Right cardiac atrium (tissue), 5 donors: ENCODE measurements around the gene HLA-DQA1. TPM values are rescaled to one million over a fixed set of nuclear protein-coding genes. Genes with fewer than 3 reads are reported as not detected.
"Not testable (repeated sequence)": the region's sequence is repeated elsewhere in the genome, so short reads cannot be mapped to it uniquely, and the experiment has no call there.

Source experiments
- ATAC-seq, 2 donors: fragments of 200-7000 bp; cut with Tn5 transposase; one replicate each; pipeline versions ENCODE4 v1.8.0 to v1.9.1; 2020; ENCODE audit warnings: moderate library complexity in 2 of 2, mild to moderate bottlenecking in 1 of 2
- DNase-seq, 3 donors: peaks; one replicate each; pipeline ENCODE4 v3.0.0-alpha.2; 2020
- H3K27ac ChIP-seq: one replicate; pipeline ENCODE4 v1.5.1; 2013; ENCODE audit warnings: mild to moderate bottlenecking, low read length, control low read depth, moderate library complexity
- H3K27me3 ChIP-seq: one replicate; pipeline ENCODE4 v1.6.1; 2013; ENCODE audit not compliant: control insufficient read depth, insufficient read depth
- H3K4me1 ChIP-seq: one replicate; pipeline ENCODE4 v1.6.1; 2013; ENCODE audit warnings: low read length; ENCODE audit not compliant: control insufficient read depth, insufficient read depth
- H3K4me3 ChIP-seq: one replicate; pipeline ENCODE4 v1.5.1; 2013; ENCODE audit warnings: low read length, control low read depth
- H3K9me3 ChIP-seq: one replicate; pipeline ENCODE4 v1.6.1; 2013; ENCODE audit warnings: low read length; ENCODE audit not compliant: control insufficient read depth
- WGBS: extraction: QIAGEN DNeasy Blood & Tissue Kit; methylation state at CpG from one replicate; pipeline ENCODE4 v1.1.7; 2013; 5-methylcytosine and 5-hydroxymethylcytosine counted together
- intact Hi-C, 4 donors: fragments of 100-400 bp; cut with DNase I; formaldehyde crosslinking; loops; one replicate each; pipeline versions ENCODE4 v1.11.0 to v1.14.0; 2022 to 2023
- polyA plus RNA-seq: library from polyadenylated mRNA; stranded (reverse); fragments of 200-250 nt; gene quantifications from one replicate; pipeline ENCODE4 v1.2.3, GENCODE V29; 2013
- total RNA-seq, 4 donors: library from RNA; stranded (reverse); fragmentation: NEBNext Ultra II Directional; extraction: Animal tissue kit (Norgen Biotek cat#: 25700); gene quantifications; one replicate each; pipeline ENCODE4 v1.2.1, GENCODE V29; 2021
- donor health status: healthy with polysubstance abuse.
- donor health status: DM: no; HTN: yes; CAD: no.
- donor health status: DM: no; HTN: no; CAD: no.
- donor health status: DM: no; HTN: yes; CAD: no; lungs with severe emphysema.
- donor health status: DM: yes; HTN: yes; CAD: no.

HLA-DQA1 gene
- total and polyA plus RNA-seq, 5 donors, result 6.0 to 18.4 (median 7.7) TPM

GRCh38 chr6:32639440-32640394, 2.5 kb downstream of the HLA-DQA1 start:
- Histone ChIP-seq H3K4me1 (no peaks in the 10 kb centered on the region), H3K9me3 (no peaks in the 10 kb centered on the region), H3K27me3 (no peaks in the 10 kb centered on the region), H3K27ac (no peak overlapping the region), H3K4me3 (no peak overlapping the region)
- intact Hi-C loops, result loop anchor here in 1 of 4 donors (5.0 kb wide), 1 partner anchor 108 kb away; no protein-coding TSS in a partner anchor
- DNase-seq, result no peak
- ATAC-seq, result no peak
- WGBS, result 79% methylated on average over 8 of the region's 8 CpGs

GRCh38 chr6:32641122-32641521, 3.9 kb downstream of the HLA-DQA1 start:
- H3K4me1 ChIP-seq, result no peaks in the 10 kb centered on the region
- DNase-seq (no peak), ATAC-seq (no peak)
- H3K9me3 ChIP-seq, result no peaks in the 10 kb centered on the region
- no peak overlapping the region for H3K27ac ChIP-seq
- WGBS, result 87% methylated on average over 6 of the region's 6 CpGs
- no peaks in the 10 kb centered on the region for H3K27me3 ChIP-seq
- no peak overlapping the region for H3K4me3 ChIP-seq
- intact Hi-C loops, result loop anchor here in 1 of 4 donors (5.0 kb wide), 1 partner anchor 106 kb away; no protein-coding TSS in a partner anchor

GRCh38 chr6:32641785-32642719, 4.8 kb downstream of the HLA-DQA1 start:
- intact Hi-C loops, result loop anchor here in 1 of 4 donors (5.0 kb wide), 1 partner anchor 105 kb away; no protein-coding TSS in a partner anchor
- not testable (repeated sequence) for DNase-seq

GRCh38 chr6:32642720-32643106, 5.5 kb downstream of the HLA-DQA1 start:
- H3K4me3 ChIP-seq, result no peak overlapping the region
- H3K27me3 ChIP-seq, result no peaks in the 10 kb centered on the region
- no peaks in the 10 kb centered on the region for H3K4me1 ChIP-seq
- no peak overlapping the region for H3K27ac ChIP-seq
- intact Hi-C loops, result loop anchor here in 1 of 4 donors (5.0 kb wide), 1 partner anchor 105 kb away; no protein-coding TSS in a partner anchor
- 81% methylated on average over 6 of the region's 6 CpGs for WGBS
- no peak for DNase-seq
- H3K9me3 ChIP-seq, result no peaks in the 10 kb centered on the region
- no peak for ATAC-seq

More at GRCh38 chr6:32641785-32642719, 4.8 kb downstream of the HLA-DQA1 start:
- not testable (repeated sequence) for H3K9me3 ChIP-seq, ATAC-seq, H3K27ac ChIP-seq, H3K27me3 ChIP-seq, H3K4me1 ChIP-seq, H3K4me3 ChIP-seq
- WGBS, result 61% methylated on average over 2 of the region's 2 CpGs

GRCh38 chr6:32643904-32644303, 6.7 kb downstream of the HLA-DQA1 start:
- Histone ChIP-seq H3K9me3 (no peaks in the 10 kb centered on the region), H3K4me3 (no peak overlapping the region), H3K27ac (no peak overlapping the region), H3K27me3 (no peaks in the 10 kb centered on the region), H3K4me1 (no peaks in the 10 kb centered on the region)
- DNase-seq (no peak), ATAC-seq (no peak)
- 78% methylated on average over 4 of the region's 4 CpGs for whole genome bisulfite sequencing
- intact Hi-C loops, result loop anchor here in 1 of 4 donors (5.0 kb wide), 1 partner anchor 103 kb away; no protein-coding TSS in a partner anchor

- Histone ChIP-seq H3K27ac (no peak overlapping the region), H3K27me3 (no peaks in the 10 kb centered on the region), H3K9me3 (no peaks in the 10 kb centered on the region), H3K4me3 (no peak overlapping the region), H3K4me1 (no peaks in the 10 kb centered on the region)
- no peak for DNase-seq
- intact Hi-C loops, result no loop called here
- ATAC-seq, result no peak
- 90% methylated on average over 6 of the region's 6 CpGs for WGBS
Measured at GRCh38 chr6:32645047-32645703, 8.0 kb downstream of the HLA-DQA1 start.

- ATAC-seq, result no peak
- intact Hi-C loops, result no loop called here
- 93% methylated on average over 2 of the region's 2 CpGs for WGBS
Measured at GRCh38 chr6:32655203-32655710, 18.1 kb downstream of the HLA-DQA1 start.

GRCh38 chr6:32657329-32657728, 20.1 kb downstream of the HLA-DQA1 start:
- 22% methylated on average over 6 of the region's 6 CpGs for WGBS
- H3K27ac ChIP-seq, H3K4me3 ChIP-seq, H3K4me1 ChIP-seq, H3K9me3 ChIP-seq, DNase-seq, ATAC-seq, H3K27me3 ChIP-seq, intact Hi-C loops: not testable (repeated sequence)

More at GRCh38 chr6:32655203-32655710, 18.1 kb downstream of the HLA-DQA1 start:
- no peak for DNase-seq
- no peak overlapping the region for H3K27ac ChIP-seq
- H3K9me3 ChIP-seq, result no peaks in the 10 kb centered on the region
- no peaks in the 10 kb centered on the region for H3K4me1 ChIP-seq
- H3K4me3 ChIP-seq, result no peak overlapping the region
- no peaks in the 10 kb centered on the region for H3K27me3 ChIP-seq

- H3K27ac ChIP-seq, H3K27me3 ChIP-seq, H3K9me3 ChIP-seq, ATAC-seq, H3K4me1 ChIP-seq, DNase-seq, H3K4me3 ChIP-seq, intact Hi-C loops: not testable (repeated sequence)
Measured at GRCh38 chr6:32657819-32658218, 20.6 kb downstream of the HLA-DQA1 start.

GRCh38 chr6:32658268-32658897, 21.2 kb downstream of the HLA-DQA1 start:
- no peaks in the 10 kb centered on the region for H3K4me1 ChIP-seq
- WGBS, result 45% methylated on average over 6 of the region's 6 CpGs

More at GRCh38 chr6:32658268-32658897, 21.2 kb downstream of the HLA-DQA1 start:
- Histone ChIP-seq H3K9me3 (no peaks in the 10 kb centered on the region), H3K4me3 (no peak overlapping the region), H3K27ac (no peak overlapping the region), H3K27me3 (no peaks in the 10 kb centered on the region)
- no peak for DNase-seq
- ATAC-seq, result no peak
- intact Hi-C loops, result no loop called here
